Activated T-cell treated with anti-CD3 and anti-CD28 coated beads for 48 hours (primary cell): Measurements from ENCODE around the gene KATNAL2.
"Not testable (repeated sequence)": the region's sequence is repeated elsewhere in the genome, so short reads cannot be mapped to it uniquely, and the experiment has no call there.

Source experiments
- DNase-seq: peaks from one replicate; pipeline ENCODE4 v3.0.0-alpha.2; 2020; ENCODE audit warnings: low read depth

The KATNAL2 gene

DNA sequence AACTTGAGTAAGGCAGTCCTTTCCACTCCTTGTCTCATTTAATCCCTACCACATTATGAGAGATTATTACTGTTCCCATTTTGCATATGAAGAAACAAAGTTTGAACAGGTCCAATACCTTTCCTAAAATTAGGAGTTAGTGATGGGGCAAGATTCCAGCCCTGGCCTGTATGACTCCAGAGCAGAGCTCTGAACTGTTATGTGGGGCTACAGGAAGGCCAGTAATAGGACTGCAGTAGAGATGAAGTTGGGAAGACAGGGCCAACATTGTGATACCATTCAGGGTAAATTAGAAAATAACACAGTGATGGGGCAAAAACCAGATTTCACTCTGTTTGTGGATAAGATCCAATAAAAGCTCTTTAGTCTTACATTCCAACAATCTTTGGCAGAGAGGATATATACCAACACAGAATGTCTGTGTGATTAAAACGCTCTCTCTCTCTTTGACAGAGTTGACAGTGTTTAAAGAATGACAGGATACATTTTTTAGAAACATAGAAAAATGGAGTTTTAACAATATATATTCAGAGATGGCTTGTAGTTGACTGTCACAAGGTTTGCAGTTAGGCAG, 22.7 kb downstream of the KATNAL2 start:
- no peak for DNase-seq

DNA sequence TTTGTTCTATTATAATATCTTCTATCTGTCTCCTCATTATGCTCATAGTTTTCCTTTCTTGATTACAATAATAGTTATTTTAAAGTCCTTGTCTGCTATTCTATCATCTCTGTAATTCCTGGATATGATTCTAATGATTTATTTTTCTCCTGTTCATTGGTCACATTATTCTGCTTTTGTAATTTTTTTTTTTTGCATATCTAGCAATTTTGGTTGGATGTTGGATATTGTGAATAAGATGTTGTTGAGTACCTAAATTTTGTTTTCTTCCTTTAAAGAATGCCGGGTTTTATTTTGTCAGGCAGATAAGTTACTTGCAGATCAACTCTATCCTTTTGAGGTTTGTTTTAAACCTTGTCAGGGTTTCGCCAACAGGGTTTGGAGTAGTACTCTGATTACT, 25.2 kb downstream of the KATNAL2 start:
- no peak for DNase-seq

DNA sequence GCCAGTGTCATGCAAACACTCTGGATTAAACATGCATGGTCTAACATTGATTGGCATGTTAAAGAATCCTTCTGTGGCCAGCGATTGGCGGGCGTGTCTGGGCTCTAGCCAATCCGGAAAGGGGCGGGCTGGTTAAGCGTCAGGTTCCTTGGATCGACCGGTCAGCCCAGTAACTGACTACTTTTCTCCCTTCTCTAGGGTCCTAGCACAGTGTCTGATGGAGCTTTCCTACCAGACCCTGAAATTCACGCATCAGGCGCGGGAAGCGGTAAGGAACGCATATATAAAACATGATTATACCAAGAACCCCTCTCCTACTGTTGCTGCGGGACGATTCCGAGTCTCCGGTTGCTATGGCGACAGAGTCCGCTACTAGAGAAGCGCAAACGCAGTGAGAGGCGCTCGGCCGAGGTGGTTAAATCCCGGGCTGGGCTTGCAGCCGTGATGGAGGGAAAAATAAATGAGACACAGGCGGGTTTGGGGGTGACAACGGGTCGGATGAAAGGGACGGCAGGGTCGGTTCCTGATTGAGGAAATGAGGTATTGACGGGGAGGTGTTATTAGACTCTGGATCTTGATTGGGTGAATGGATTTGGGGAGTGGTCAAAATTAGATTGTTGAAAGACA, 29.4 kb downstream of the KATNAL2 start:
- DNase-seq, result peak; percentile 59

DNA sequence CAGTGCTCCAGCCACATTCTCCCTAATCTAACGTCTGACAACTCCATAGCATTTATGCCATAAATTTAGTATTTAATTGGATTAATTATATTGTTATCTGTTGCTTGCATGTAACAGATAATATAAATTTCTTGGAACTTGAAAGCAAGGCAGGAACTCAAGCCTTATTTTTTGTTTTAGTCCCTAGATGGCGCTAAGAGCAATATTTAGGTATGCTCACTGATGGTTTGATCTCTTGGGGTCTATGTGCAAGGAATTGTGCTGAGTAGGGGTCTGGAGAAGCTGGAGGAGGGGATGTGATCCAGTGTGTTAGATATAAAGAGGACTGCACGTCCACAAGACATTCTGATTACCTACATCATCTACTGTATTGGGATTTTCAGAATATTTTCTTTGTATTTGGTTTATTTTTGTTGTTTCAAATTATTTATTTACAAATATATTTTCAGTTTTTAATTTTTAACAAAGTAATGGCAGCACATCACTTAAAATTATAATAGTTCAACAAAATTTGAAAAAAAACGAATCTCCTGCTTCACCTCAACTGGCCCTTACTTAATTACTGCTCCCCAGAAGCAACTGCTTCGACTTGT, 32.8 kb downstream of the KATNAL2 start:
- DNase-seq, result no peak

DNA sequence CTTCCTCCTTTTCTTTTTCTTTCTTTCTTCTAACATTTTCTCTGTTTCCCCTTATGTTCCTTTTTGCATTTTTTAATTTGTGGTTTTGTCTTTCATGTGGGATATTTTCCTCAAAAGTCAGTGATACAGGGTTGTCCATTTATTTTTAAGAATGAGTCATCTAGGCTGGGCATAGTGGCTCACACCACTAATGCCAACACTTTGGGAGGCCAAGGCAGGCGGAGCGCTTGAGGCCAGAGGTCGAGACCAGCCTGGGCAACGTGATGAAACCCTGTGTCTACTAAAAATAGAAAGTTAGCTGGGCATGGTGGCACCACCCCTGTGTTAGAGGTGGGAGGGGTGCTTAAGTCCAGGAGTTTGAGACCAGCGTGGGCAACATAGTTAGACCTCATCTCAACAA, 35.8 kb downstream of the KATNAL2 start:
- no peak for DNase-seq

DNA sequence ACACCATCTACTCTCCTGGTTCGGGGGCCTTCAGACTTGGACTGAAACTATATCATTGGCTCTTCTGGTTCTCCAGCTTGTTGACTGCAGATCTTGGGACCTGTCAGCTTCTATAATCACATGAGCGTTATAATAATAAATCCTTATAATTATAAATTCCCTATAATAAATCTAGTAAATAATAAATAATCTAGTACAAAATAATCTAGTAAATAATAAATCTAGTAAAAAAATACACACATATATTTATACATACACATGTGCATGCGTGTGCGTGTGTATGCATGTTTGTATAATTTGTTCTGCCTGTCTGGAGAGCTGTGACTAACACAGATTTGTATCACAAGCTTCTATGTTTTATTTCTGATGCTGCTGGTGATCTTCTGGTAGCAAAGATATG, 40.8 kb downstream of the KATNAL2 start:
- DNase-seq, result no peak

DNA sequence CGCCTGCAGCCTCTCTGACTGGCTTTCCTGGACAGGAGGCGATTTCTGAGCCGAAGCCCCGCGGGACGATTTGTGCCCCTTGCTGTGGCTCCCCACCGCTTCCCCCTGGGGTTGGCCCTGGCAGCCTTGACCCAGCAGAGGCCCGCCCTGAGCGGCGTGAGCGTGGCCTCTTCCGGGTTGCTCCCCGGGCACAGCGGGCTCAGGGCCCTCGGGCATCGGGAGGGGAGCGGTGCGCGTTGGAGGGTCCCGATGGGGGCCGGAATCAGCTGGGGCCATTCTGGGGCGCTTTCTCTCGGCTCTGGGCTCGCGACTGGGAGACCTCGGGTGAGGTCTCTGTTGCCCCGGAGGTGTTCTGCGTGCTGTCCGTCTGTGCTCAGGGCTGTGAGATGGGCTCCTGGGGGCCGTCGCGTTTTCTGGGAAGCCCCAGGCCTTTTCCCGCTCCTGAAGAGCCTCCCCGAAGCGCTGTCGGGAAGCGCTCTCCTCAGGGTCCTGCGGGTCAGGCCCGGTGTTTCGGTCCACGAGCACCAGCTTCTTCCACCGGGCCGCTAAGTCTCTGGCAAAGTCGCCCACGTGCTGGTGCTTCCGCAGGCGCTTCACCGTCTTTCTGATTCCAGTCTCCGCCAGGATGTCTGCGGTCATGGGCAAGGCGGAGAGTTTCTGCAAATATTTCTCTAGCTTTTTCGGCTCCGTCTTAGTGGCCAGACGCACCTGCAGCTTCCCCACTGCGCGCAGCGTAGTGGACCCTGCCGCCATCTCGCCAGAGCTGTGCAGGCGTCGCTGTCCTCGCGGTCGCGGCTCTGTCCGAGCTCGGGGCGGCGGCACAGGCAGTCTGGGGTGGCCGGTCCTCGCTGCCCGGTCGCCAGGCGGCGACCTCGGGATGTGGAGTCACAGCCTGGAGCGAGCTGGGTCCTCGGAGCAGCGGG, 46.5 kb downstream of the KATNAL2 start:
- not testable (repeated sequence) for DNase-seq

DNA sequence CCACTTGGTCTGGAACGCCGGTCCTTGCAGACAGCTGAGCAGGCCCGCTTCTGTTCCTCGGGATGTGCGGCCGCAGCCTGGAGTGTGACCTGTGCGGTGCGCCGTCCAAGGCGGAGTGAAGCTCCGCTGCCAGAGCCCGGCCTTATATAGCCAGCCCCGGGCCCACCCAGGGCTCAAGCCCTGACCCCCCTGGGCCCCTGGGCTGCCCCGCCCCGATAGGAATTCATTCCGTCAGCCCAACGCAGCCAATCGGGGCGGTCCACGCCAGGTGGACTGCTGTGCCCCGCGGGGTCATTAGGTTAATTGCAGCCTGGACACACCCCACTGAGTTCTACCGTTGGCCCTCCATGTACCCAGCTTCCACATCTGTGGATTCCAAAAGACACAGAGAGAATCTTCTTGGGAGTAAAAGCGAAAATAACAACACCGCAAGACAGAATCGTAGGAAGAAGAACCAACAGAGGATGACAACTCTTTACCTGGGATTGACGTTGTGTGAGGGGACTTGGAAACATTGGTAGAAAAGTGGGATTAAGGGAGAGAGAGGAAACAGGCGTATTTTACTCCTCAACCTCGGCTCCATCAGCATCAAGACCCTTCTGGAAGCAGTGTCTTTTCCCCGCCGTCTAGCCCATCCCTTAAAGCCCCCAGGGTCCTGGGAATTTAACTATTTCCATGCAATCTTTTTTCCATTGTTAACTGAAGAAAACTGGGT, 47.3 kb downstream of the KATNAL2 start:
- not testable (repeated sequence) for DNase-seq

DNA sequence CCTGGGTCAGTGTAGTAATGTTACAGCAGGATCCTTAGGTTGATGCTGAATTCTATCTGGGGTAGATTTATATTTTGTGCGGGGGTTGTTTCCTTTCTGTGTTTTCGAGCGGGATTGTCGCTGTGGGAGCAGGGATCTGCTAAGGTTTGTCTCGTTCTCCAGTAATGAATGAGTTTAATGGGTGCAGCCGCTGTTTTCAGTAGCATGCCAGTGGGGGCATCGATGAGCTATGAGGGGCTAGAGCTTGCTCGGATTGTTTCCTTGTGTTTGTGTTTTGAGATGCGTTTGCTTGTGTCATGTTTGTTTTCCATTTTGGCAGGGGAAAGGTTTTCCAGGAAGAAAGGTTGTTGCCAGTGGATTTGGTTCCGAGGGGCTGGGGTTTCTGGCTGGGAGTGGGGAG, 48.9 kb downstream of the KATNAL2 start:
- not testable (repeated sequence) for DNase-seq

DNA sequence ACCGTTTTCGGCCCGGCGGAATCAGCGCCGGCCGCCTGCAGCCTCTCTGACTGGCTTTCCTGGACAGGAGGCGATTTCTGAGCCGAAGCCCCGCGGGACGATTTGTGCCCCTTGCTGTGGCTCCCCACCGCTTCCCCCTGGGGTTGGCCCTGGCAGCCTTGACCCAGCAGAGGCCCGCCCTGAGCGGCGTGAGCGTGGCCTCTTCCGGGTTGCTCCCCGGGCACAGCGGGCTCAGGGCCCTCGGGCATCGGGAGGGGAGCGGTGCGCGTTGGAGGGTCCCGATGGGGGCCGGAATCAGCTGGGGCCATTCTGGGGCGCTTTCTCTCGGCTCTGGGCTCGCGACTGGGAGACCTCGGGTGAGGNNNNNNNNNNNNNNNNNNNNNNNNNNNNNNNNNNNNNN, 52.1 kb downstream of the KATNAL2 start:
- not testable (repeated sequence) for DNase-seq

DNA sequence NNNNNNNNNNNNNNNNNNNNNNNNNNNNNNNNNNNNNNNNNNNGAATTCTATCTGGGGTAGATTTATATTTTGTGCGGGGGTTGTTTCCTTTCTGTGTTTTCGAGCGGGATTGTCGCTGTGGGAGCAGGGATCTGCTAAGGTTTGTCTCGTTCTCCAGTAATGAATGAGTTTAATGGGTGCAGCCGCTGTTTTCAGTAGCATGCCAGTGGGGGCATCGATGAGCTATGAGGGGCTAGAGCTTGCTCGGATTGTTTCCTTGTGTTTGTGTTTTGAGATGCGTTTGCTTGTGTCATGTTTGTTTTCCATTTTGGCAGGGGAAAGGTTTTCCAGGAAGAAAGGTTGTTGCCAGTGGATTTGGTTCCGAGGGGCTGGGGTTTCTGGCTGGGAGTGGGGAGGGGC, 102.5 kb downstream of the KATNAL2 start:
- not testable (repeated sequence) for DNase-seq

DNA sequence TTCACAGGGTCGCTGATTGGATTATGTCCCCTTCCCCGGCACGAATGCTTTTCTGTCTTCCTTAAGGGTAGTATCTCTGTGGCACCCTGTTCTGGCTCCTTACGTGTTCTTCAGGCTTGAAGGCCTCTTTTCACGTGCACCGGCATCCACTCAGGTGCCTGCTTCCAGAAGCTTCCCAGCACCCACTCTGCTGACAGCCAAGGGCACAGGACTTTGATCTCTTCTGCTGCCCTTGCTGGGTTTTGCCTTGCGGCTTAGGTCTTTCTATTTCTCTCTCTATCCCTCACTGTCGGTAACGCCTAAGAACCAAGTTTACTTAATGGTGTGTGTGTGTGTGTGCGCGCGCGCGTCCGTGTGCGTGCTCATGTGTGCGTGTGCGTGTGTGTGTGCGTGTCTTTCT, 103.4 kb downstream of the KATNAL2 start:
- not testable (repeated sequence) for DNase-seq

DNA sequence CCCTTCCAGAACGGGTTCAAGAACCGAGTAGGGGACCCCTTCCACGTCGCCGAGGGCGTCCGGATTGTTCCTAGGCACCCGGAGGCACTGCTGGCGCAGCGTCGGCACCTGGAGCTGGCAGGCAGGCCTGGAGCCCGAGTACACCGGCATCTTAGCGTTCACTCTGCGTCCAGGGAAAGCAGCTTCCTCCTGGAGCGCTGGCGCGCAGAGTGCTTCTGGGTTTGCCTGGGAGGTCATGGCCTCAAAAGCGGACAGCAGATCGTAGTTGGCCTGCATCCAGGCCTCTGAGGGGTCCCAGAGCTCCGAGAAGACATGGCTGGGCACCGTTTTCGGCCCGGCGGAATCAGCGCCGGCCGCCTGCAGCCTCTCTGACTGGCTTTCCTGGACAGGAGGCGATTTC, 105.4 kb downstream of the KATNAL2 start:
- DNase-seq, result not testable (repeated sequence)

DNA sequence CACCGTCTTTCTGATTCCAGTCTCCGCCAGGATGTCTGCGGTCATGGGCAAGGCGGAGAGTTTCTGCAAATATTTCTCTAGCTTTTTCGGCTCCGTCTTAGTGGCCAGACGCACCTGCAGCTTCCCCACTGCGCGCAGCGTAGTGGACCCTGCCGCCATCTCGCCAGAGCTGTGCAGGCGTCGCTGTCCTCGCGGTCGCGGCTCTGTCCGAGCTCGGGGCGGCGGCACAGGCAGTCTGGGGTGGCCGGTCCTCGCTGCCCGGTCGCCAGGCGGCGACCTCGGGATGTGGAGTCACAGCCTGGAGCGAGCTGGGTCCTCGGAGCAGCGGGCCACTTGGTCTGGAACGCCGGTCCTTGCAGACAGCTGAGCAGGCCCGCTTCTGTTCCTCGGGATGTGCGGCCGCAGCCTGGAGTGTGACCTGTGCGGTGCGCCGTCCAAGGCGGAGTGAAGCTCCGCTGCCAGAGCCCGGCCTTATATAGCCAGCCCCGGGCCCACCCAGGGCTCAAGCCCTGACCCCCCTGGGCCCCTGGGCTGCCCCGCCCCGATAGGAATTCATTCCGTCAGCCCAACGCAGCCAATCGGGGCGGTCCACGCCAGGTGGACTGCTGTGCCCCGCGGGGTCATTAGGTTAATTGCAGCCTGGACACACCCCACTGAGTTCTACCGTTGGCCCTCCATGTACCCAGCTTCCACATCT, 106.5 kb downstream of the KATNAL2 start:
- not testable (repeated sequence) for DNase-seq

DNA sequence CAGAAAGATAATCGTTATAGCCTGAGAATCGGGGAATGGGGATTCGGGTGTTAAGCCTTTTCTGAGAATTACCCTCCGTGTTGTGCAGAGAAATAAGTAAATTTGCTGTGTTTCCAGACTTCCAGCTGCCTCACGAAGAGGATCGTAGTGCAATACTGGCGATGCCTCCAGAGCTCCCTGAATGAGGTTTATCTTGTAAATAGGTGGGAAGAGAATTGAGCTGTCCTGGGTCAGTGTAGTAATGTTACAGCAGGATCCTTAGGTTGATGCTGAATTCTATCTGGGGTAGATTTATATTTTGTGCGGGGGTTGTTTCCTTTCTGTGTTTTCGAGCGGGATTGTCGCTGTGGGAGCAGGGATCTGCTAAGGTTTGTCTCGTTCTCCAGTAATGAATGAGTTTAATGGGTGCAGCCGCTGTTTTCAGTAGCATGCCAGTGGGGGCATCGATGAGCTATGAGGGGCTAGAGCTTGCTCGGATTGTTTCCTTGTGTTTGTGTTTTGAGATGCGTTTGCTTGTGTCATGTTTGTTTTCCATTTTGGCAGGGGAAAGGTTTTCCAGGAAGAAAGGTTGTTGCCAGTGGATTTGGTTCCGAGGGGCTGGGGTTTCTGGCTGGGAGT, 108.3 kb downstream of the KATNAL2 start:
- DNase-seq, result not testable (repeated sequence)

DNA sequence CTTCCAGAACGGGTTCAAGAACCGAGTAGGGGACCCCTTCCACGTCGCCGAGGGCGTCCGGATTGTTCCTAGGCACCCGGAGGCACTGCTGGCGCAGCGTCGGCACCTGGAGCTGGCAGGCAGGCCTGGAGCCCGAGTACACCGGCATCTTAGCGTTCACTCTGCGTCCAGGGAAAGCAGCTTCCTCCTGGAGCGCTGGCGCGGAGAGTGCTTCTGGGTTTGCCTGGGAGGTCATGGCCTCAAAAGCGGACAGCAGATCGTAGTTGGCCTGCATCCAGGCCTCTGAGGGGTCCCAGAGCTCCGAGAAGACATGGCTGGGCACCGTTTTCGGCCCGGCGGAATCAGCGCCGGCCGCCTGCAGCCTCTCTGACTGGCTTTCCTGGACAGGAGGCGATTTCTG, 111.3 kb downstream of the KATNAL2 start:
- not testable (repeated sequence) for DNase-seq

DNA sequence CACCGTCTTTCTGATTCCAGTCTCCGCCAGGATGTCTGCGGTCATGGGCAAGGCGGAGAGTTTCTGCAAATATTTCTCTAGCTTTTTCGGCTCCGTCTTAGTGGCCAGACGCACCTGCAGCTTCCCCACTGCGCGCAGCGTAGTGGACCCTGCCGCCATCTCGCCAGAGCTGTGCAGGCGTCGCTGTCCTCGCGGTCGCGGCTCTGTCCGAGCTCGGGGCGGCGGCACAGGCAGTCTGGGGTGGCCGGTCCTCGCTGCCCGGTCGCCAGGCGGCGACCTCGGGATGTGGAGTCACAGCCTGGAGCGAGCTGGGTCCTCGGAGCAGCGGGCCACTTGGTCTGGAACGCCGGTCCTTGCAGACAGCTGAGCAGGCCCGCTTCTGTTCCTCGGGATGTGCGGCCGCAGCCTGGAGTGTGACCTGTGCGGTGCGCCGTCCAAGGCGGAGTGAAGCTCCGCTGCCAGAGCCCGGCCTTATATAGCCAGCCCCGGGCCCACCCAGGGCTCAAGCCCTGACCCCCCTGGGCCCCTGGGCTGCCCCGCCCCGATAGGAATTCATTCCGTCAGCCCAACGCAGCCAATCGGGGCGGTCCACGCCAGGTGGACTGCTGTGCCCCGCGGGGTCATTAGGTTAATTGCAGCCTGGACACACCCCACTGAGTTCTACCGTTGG, 112.4 kb downstream of the KATNAL2 start:
- not testable (repeated sequence) for DNase-seq

DNA sequence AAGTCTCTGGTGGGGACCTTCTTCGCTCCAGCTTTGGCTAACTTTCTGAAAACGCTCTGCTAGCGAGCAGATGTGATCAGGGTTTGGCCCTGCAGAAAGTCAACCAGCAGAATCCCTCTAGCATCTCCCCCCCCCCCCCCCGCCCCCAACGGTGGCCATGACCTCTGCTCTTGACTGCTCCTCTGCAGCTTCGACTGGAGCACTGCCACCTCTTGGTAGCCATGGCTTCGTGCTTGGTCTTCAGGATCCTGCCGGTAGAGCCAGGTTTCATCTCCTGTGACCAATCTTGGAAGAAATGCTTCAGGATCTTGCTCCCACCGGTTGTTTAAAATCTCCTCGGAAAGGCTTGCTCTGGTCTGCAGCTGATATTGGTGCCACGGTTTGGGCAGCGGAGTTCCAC, 113.5 kb downstream of the KATNAL2 start:
- not testable (repeated sequence) for DNase-seq

DNA sequence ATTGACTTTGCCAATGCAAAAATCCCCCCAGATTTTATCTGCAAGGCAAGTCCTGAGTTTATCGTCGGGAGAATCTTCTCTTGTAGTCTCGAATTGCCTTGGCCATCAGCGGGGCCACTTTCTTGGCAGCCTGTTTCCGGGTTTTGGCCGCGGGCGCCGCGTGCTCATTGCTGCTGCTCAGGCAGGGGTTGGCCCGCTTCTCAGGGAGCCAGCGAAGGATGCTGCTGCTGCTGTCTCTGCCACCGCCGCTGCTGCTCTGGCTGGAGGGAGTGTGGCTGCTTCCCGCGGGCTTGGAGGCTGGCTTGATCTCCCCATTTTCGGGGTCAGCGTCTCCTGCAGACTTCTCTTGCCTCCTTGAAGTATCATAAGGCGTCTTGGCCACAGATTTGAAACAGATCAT, 115.5 kb downstream of the KATNAL2 start:
- no peak for DNase-seq

DNA sequence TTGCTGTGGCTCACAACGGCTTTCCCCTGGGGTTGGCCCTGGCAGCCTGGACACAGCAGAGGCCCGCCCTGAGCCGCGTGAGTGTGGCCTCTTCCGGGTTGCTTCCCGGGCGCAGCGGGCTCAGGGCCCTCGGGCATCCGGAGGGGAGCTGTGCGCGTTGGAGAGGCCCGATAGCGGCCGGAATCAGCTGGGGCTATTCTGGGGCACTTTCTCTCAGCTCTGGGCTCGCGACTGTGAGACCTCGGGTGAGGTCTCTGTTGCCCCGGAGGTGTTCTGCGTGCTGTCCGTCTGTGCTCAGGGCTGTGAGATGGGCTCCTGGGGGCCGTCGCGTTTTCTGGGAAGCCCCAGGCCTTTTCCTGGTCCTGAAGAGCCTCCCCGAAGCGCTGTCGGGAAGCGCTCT, 117.2 kb downstream of the KATNAL2 start:
- DNase-seq, result not testable (repeated sequence)
